K562 (cell line): ENCODE measurements around the gene ANAPC13. TPM values are rescaled to one million over a fixed set of nuclear protein-coding genes. Genes with fewer than 3 reads are reported as not detected.

Source experiments
- ATAC-seq: fragments of 200-7000 bp; cut with Tn5 transposase; 3 replicates; pipeline ENCODE4 v1.9.1; 2020; ENCODE audit warnings: moderate library complexity
- BruUV-seq: library from RNA; stranded (reverse); fragments of 400-500 nt; replicated peaks from 2 replicates; lab custom pipeline; 2021; lab: Mats Ljungman, UMichigan
- CTCF ChIA-PET: fragments of 300-600 bp; formaldehyde crosslinking; extraction: SDS; loops from one replicate; lab custom pipeline; 2021; ENCODE audit warnings: low intra/inter-chr PET ratio; lab: Yijun Ruan, JAX
- POLR2A ChIA-PET: fragments of 300-600, 350-650 bp; sonication (Branson Sonifier 250); formaldehyde crosslinking; extraction: SDS; loops from one replicate; lab custom pipeline; 2021; ENCODE audit warnings: antibody characterized with exemption, inconsistent platforms; lab: Yijun Ruan, JAX
- DNase-seq, 4 experiments: peaks; one replicate each; pipeline versions ENCODE4 v3.0.0 to v3.0.0-alpha.2; 2011 to 2018; ENCODE audit warnings: low spot score in 3 of 4, mixed read lengths in 3 of 4; ENCODE audit errors: extremely low read depth in 1 of 4
- FAIRE-seq: peaks from 2 replicates; lab custom pipeline; 2011; peaks lifted over from hg19 to GRCh38; lab: Jason Lieb, UNC
- H2AFZ ChIP-seq: 2 replicates; pipeline ENCODE4 v1.6.0; 2011; ENCODE audit warnings: low read depth, low read length, control low read depth, inconsistent platforms
- H3K27ac ChIP-seq: fragments of 200-600 bp; 3 replicates; pipeline ENCODE4 v1.8.0; 2011; ENCODE audit warnings: low read depth, mild to moderate bottlenecking, control low read depth, inconsistent platforms, low read length, moderate library complexity, mixed read lengths; ENCODE audit errors: extremely low read depth
- H3K27me3 ChIP-seq, 2 experiments: fragments of 300-600 bp in 1 of 2; 2 replicates in 1 of 2; 3 replicates in 1 of 2; pipeline versions ENCODE4 v1.6.0 to v1.8.0; 2011; ENCODE audit warnings: inconsistent platforms in 2 of 2, low read length in 2 of 2, mild to moderate bottlenecking in 1 of 2, mixed read lengths in 1 of 2, moderate library complexity in 1 of 2; ENCODE audit not compliant: control insufficient read depth in 2 of 2, insufficient read depth in 2 of 2
- H3K36me3 ChIP-seq: fragments of 300-600 bp; 3 replicates; pipeline ENCODE4 v1.8.0; 2011; ENCODE audit warnings: mild to moderate bottlenecking, low read length, inconsistent platforms; ENCODE audit not compliant: control insufficient read depth, insufficient read depth
- H3K4me1 ChIP-seq, 2 experiments: fragments of 200-600 bp in 1 of 2; replicated peaks in 1 of 2; 2 replicates in 1 of 2; 3 replicates in 1 of 2; pipeline versions ENCODE4 v1.5.1 to v1.8.0; 2011; ENCODE audit warnings: inconsistent platforms in 2 of 2, low read length in 2 of 2, mild to moderate bottlenecking in 1 of 2, mixed read lengths in 1 of 2, moderate library complexity in 1 of 2; ENCODE audit not compliant: control insufficient read depth in 2 of 2, insufficient read depth in 2 of 2
- H3K4me2 ChIP-seq: 2 replicates; pipeline ENCODE4 v1.6.1; 2011; ENCODE audit warnings: low read length, control low read depth, inconsistent platforms, mixed read lengths; ENCODE audit not compliant: insufficient read depth
- H3K4me3 ChIP-seq: fragments of 200-600 bp; sonication (generic), shearing (Covaris generic); 2 replicates; pipeline ENCODE4 v1.5.1; 2016; ENCODE audit warnings: control low read depth, inconsistent platforms
- H3K79me2 ChIP-seq: fragments of 200-600 bp; 3 replicates; pipeline ENCODE4 v1.8.0; 2011; ENCODE audit warnings: low read length, inconsistent platforms; ENCODE audit not compliant: control insufficient read depth, insufficient read depth
- H3K9ac ChIP-seq, 2 experiments: 2 replicates each; pipeline versions ENCODE4 v1.6.0 to v1.6.1; 2011; ENCODE audit warnings: low read depth in 2 of 2, low read length in 2 of 2, control low read depth in 1 of 2, inconsistent platforms in 1 of 2, mild to moderate bottlenecking in 1 of 2, mixed read lengths in 1 of 2; ENCODE audit not compliant: insufficient read depth in 1 of 2
- H3K9me1 ChIP-seq: one replicate; pipeline ENCODE4 v1.6.0; 2011; ENCODE audit warnings: inconsistent platforms, mild to moderate bottlenecking, low read length, moderate library complexity; ENCODE audit not compliant: control insufficient read depth, insufficient read depth
- H3K9me3 ChIP-seq: replicated peaks from 2 replicates; pipeline ENCODE4 v1.5.1; 2011; ENCODE audit warnings: low read depth, low read length, inconsistent platforms; ENCODE audit not compliant: control insufficient read depth, insufficient read depth
- H4K20me1 ChIP-seq: replicated peaks from 2 replicates; pipeline ENCODE4 v1.6.1; 2011; ENCODE audit warnings: low read length, inconsistent platforms, mixed read lengths; ENCODE audit not compliant: control insufficient read depth, insufficient read depth
- BHLHE40 ChIP-seq: IDR thresholded peaks from 2 replicates; pipeline ENCODE4 v1.6.1; 2011; ENCODE audit warnings: low read length, improper control_type of control experiment
- FOXK2 ChIP-seq, 2 experiments: fragments of 450-650 bp; IDR thresholded peaks in 1 of 2; conservative IDR thresholded peaks in 1 of 2; 2 replicates each; pipeline ENCODE4 v1.6.1; 2016; ENCODE audit warnings: low read depth in 2 of 2, mild to moderate bottlenecking in 1 of 2
- HCFC1 ChIP-seq: IDR thresholded peaks from 2 replicates; pipeline ENCODE4 v1.6.1; 2012; ENCODE audit warnings: low read depth, low read length, improper control_type of control experiment
- MTA3 ChIP-seq: fragments of 450-650 bp; formaldehyde crosslinking; IDR thresholded peaks from 2 replicates; pipeline ENCODE4 v1.6.1; 2017; ENCODE audit warnings: mild to moderate bottlenecking, borderline replicate concordance
- PHF8 ChIP-seq: fragments of 200-600 bp; sonication (generic); IDR thresholded peaks from 2 replicates; pipeline ENCODE4 v1.6.1; 2012; ENCODE audit warnings: mixed run types, mild to moderate bottlenecking, inconsistent platforms, low read length, moderate library complexity, borderline replicate concordance
- SMARCC2 ChIP-seq: fragments of 450-650 bp; IDR thresholded peaks from 2 replicates; pipeline ENCODE4 v1.6.1; 2017; ENCODE audit warnings: antibody characterized with exemption, moderate library complexity, mild to moderate bottlenecking, low read depth
- ZBTB9 ChIP-seq: fragments of 450-650 bp; formaldehyde crosslinking; IDR thresholded peaks from 2 replicates; pipeline ENCODE4 v1.4.0; 2020; ENCODE audit warnings: mild to moderate bottlenecking, moderate library complexity
- ZNF280A ChIP-seq: fragments of 450-650 bp; IDR thresholded peaks from 2 replicates; pipeline ENCODE4 v1.6.1; 2018; ENCODE audit warnings: mild to moderate bottlenecking, low read depth; ENCODE audit not compliant: partially characterized antibody
- ZNF407 ChIP-seq: fragments of 450-650 bp; IDR thresholded peaks from 2 replicates; pipeline ENCODE4 v1.6.1; 2016; ENCODE audit warnings: low read depth
- WGBS: fragments of 100-300 bp; shearing (Covaris generic); methylation state at CpG from one replicate; pipeline ENCODE4 v1.1.6; 2016; ENCODE audit warnings: low coverage, mixed read lengths; ENCODE audit not compliant: insufficient coverage; ENCODE audit errors: missing lambda C conversion rate; 5-methylcytosine and 5-hydroxymethylcytosine counted together
- in situ Hi-C: fragments of 300-500 bp; cut with MboI; formaldehyde crosslinking; loops from 4 replicates; pipeline ENCODE4 v1.15.0; 2018; ENCODE audit warnings: inconsistent platforms, mixed read lengths
- intact Hi-C: fragments of 100-400 bp; cut with micrococcal nuclease; formaldehyde crosslinking; loops from 2 replicates; pipeline ENCODE4 v1.14.2; 2022
- polyA plus RNA-seq, 8 experiments: library from polyadenylated mRNA; depleted of rRNA in 4 of 8; stranded (reverse) in 5 of 8; unstranded in 3 of 8; fragments of >200 nt; fragmentation: Nextera tagmentation in 2 of 8; fragmentation: Illumina TruSeq in 1 of 8; extraction: Ambion mirVana in 2 of 8; extraction: Trizol in 1 of 8; gene quantifications; 2 replicates each; pipeline versions ENCODE4 v1.2.1 to v1.2.3, GENCODE V29; 2011 to 2014; ENCODE audit warnings: inconsistent platforms in 1 of 8, missing spikeins in 1 of 8
- total RNA-seq, 7 experiments: library from RNA; depleted of rRNA in 6 of 7; stranded (reverse); fragments of >200 nt in 6 of 7; fragmentation: Illumina TruSeq in 2 of 7; extraction: Trizol in 2 of 7; gene quantifications; 2 replicates each; pipeline versions ENCODE4 v1.2.1 to v1.2.3, GENCODE V29; 2011 to 2021; ENCODE audit warnings: low replicate concordance in 1 of 7

The ANAPC13 gene
- total and polyA plus RNA-seq, 9 of the 15 experiments (the other 6 are each of a cell fraction or from before 2014, with no cell fraction given) = 48.5 to 238 (median 68.5) TPM

GRCh38 chr3:134485075-134485717 is 589 bp downstream of the ANAPC13 start:
- WGBS = under 1% methylated on average over 23 of the region's 24 CpGs
- FAIRE-seq = no peak
- intact Hi-C loops = no loop called here
- no peak for TF ChIP-seq ZBTB9 (CRISPR knock-in tag)
- TF ChIP-seq BHLHE40 = peak; percentile 70
- TF ChIP-seq PHF8 = no peak
- TF ChIP-seq HCFC1 = 0 out of 2 replicates have a peak, but pooled peaks have one; percentile 16
- no peak for TF ChIP-seq SMARCC2
- peak; percentile 71; the same call in 1 of the 2 replicates for TF ChIP-seq MTA3
- no peak for TF ChIP-seq ZNF280A
- TF ChIP-seq ZNF407 = peak; percentile 91
- peak in 1 of 2 experiments; percentile 9; a peak in 1 of 4 replicates for TF ChIP-seq FOXK2 (conservative IDR thresholded peaks at IDR 0.05 in 1 of 2, IDR thresholded peaks at IDR 0.05 in 1 of 2; ENCODE audit: low read depth in 2 of 2)

More at GRCh38 chr3:134485075-134485717, 589 bp downstream of the ANAPC13 start:
- peak overlapping the region; percentile 99 for H3K4me2 ChIP-seq
- peaks cover 36% of the 10 kb centered on the region for H3K36me3 ChIP-seq
- H3K9me1 ChIP-seq = no peaks in the 10 kb centered on the region
- H3K4me3 ChIP-seq = peak overlapping the region; percentile 74
- H3K79me2 ChIP-seq = peaks cover 59% of the 10 kb centered on the region
- in situ Hi-C loops = loop anchor here (25.0 kb wide), 1 partner anchor 673 kb away; the partner anchor contains the start of gene SRPRB
- peak overlapping the region; percentile 95 for H2AFZ ChIP-seq
- BruUV-seq = TSS peak; percentile 57
- H3K9me3 ChIP-seq = no peaks in the 10 kb centered on the region
- peak overlapping the region; percentile 93 to 99 for H3K9ac ChIP-seq
- ChIA-PET CTCF (no interaction called here), POLR2A (interaction anchor here (0.6 to 1.9 kb wide), 4 partner anchors 10 to 201 kb away, joined by 3 to 5 read pairs (median 3); no protein-coding TSS in a partner anchor)
- no peaks in the 10 kb centered on the region for H3K27me3 ChIP-seq
- H3K27ac ChIP-seq = peak overlapping the region; percentile 92
- H3K4me1 ChIP-seq = peaks cover 8 to 17% of the 10 kb centered on the region in 2 experiments; a peak in 4 of 5 replicates
- no peaks in the 10 kb centered on the region for H4K20me1 ChIP-seq
- DNase-seq (peak in 3 of 4 experiments; percentile 14 to 29 (median 18)), ATAC-seq (peak; percentile 8)
